Fibroblast of villous mesenchyme (primary cell): ENCODE data around the gene ZFYVE28. TPM values are rescaled to one million over a fixed set of nuclear protein-coding genes. Genes with fewer than 3 reads are reported as not detected.

ENCODE experiments used
- DNase-seq: peaks from one replicate; pipeline ENCODE4 v3.0.0-alpha.2; 2010; ENCODE audit warnings: low read depth
- H3K4me3 ChIP-seq: 2 replicates; pipeline ENCODE4 v1.5.1; 2011; ENCODE audit warnings: low read depth, mild to moderate bottlenecking, low read length
- CTCF ChIP-seq: IDR thresholded peaks from 2 replicates; pipeline ENCODE4 v1.5.1; 2012; ENCODE audit warnings: low read depth, mild to moderate bottlenecking, low read length; ENCODE audit not compliant: insufficient read depth
- total RNA-seq: library from RNA; depleted of rRNA; stranded (reverse); fragments of >200 nt; gene quantifications from 2 replicates; pipeline ENCODE4 v1.2.3, GENCODE V29; 2012

ZFYVE28 gene
- total RNA-seq, 1 donor: 12.1 TPM

- DNase-seq: no peak
- TF ChIP-seq CTCF: no peak
- H3K4me3 ChIP-seq: no peak overlapping the region
Measured at GRCh38 chr4:2258091-2259035, 160.1 kb downstream of the ZFYVE28 start.

GRCh38 chr4:2257361-2258081 is 160.9 kb downstream of the ZFYVE28 start:
- DNase-seq: no peak
- no peak overlapping the region for H3K4me3 ChIP-seq
- TF ChIP-seq CTCF: no peak

GRCh38 chr4:2256781-2257191 is 161.7 kb downstream of the ZFYVE28 start:
- no peak overlapping the region for H3K4me3 ChIP-seq
- no peak for TF ChIP-seq CTCF
- no peak for DNase-seq

- no peak overlapping the region for H3K4me3 ChIP-seq
- DNase-seq: no peak
- no peak for TF ChIP-seq CTCF
Measured at GRCh38 chr4:2256156-2256731, 162.2 kb downstream of the ZFYVE28 start.

- no peak overlapping the region for H3K4me3 ChIP-seq
- peak; percentile 30 for DNase-seq
- TF ChIP-seq CTCF: no peak
Measured at GRCh38 chr4:2255501-2256155, 162.8 kb downstream of the ZFYVE28 start.
